WERI-Rb-1 (cell line): ENCODE results near the gene FHOD3.

ENCODE experiments used
- DNase-seq: peaks from one replicate; pipeline ENCODE4 v3.0.0-alpha.2; 2020
- H3K27ac ChIP-seq: fragments of 250-450 bp; sonication (Bioruptor Pico); 2 replicates; pipeline ENCODE4 v1.5.1; 2020; ENCODE audit warnings: mild to moderate bottlenecking, moderate library complexity
- H3K27me3 ChIP-seq: fragments of 250-450 bp; sonication (Bioruptor Pico); 2 replicates; pipeline ENCODE4 v1.5.1; 2021; ENCODE audit warnings: mild to moderate bottlenecking, low read depth, moderate library complexity; ENCODE audit not compliant: insufficient read depth, severe bottlenecking
- H3K36me3 ChIP-seq: fragments of 250-450 bp; sonication (Bioruptor Pico); 2 replicates; pipeline ENCODE4 v1.5.1; 2020; ENCODE audit warnings: mild to moderate bottlenecking, moderate library complexity
- H3K4me3 ChIP-seq: 2 replicates; pipeline ENCODE4 v1.5.1; 2011; ENCODE audit warnings: low read depth, mild to moderate bottlenecking, control low read depth, low read length
- H3K9me3 ChIP-seq: fragments of 250-450 bp; sonication (Bioruptor Pico); 2 replicates; pipeline ENCODE4 v1.5.1; 2021; ENCODE audit warnings: mild to moderate bottlenecking, moderate library complexity; ENCODE audit not compliant: severe bottlenecking
- CTCF ChIP-seq: IDR thresholded peaks from 2 replicates; pipeline ENCODE4 v1.5.1; 2011; ENCODE audit warnings: low read depth, mild to moderate bottlenecking, control low read depth, inconsistent platforms, low read length

Gene FHOD3

GRCh38 chr18:36274083-36274715, 23.3 kb upstream of the FHOD3 start:
- Histone ChIP-seq H3K4me3 (no peak overlapping the region), H3K27ac (no peak overlapping the region), H3K36me3 (no peaks in the 10 kb centered on the region), H3K9me3 (no peaks in the 10 kb centered on the region), H3K27me3 (no peaks in the 10 kb centered on the region)
- DNase-seq = no peak
- TF ChIP-seq CTCF = no peak

GRCh38 chr18:36275561-36275960, 22.0 kb upstream of the FHOD3 start:
- no peak overlapping the region for H3K27ac ChIP-seq
- H3K9me3 ChIP-seq = no peaks in the 10 kb centered on the region
- DNase-seq = no peak
- no peak for TF ChIP-seq CTCF
- H3K4me3 ChIP-seq = no peak overlapping the region
- no peaks in the 10 kb centered on the region for H3K36me3 ChIP-seq
- H3K27me3 ChIP-seq = no peaks in the 10 kb centered on the region

GRCh38 chr18:36279001-36279400, 18.5 kb upstream of the FHOD3 start:
- Histone ChIP-seq H3K36me3 (no peaks in the 10 kb centered on the region), H3K27me3 (no peaks in the 10 kb centered on the region), H3K4me3 (no peak overlapping the region), H3K27ac (no peak overlapping the region), H3K9me3 (no peaks in the 10 kb centered on the region)
- no peak for TF ChIP-seq CTCF
- no peak for DNase-seq

GRCh38 chr18:36281936-36282335, 15.6 kb upstream of the FHOD3 start:
- H3K4me3 ChIP-seq = no peak overlapping the region
- H3K36me3 ChIP-seq = no peaks in the 10 kb centered on the region
- no peak overlapping the region for H3K27ac ChIP-seq
- H3K9me3 ChIP-seq = no peaks in the 10 kb centered on the region
- no peak for DNase-seq
- no peaks in the 10 kb centered on the region for H3K27me3 ChIP-seq
- no peak for TF ChIP-seq CTCF

GRCh38 chr18:36283448-36283847, 14.1 kb upstream of the FHOD3 start:
- no peak overlapping the region for H3K4me3 ChIP-seq
- no peak for TF ChIP-seq CTCF
- no peak overlapping the region for H3K27ac ChIP-seq
- no peaks in the 10 kb centered on the region for H3K27me3 ChIP-seq
- DNase-seq = no peak
- no peaks in the 10 kb centered on the region for H3K9me3 ChIP-seq
- no peaks in the 10 kb centered on the region for H3K36me3 ChIP-seq

- no peak for TF ChIP-seq CTCF
- H3K9me3 ChIP-seq = no peaks in the 10 kb centered on the region
- DNase-seq = no peak
- H3K27me3 ChIP-seq = no peaks in the 10 kb centered on the region
- no peaks in the 10 kb centered on the region for H3K36me3 ChIP-seq
- H3K4me3 ChIP-seq = no peak overlapping the region
- H3K27ac ChIP-seq = no peak overlapping the region
Observed at GRCh38 chr18:36284268-36284667, 13.2 kb upstream of the FHOD3 start.
